Upper lobe of right lung (tissue), 1 donor: Measurements from ENCODE around the gene TRABD2B. TPM values are rescaled to one million over a fixed set of nuclear protein-coding genes. Genes with fewer than 3 reads are reported as not detected.

Experiments
- ATAC-seq: fragments of 200-7000 bp; cut with Tn5 transposase; one replicate; pipeline ENCODE4 v1.9.1; 2020; ENCODE audit warnings: mild to moderate bottlenecking, moderate library complexity
- DNase-seq: peaks from one replicate; pipeline ENCODE4 v3.0.0-alpha.2; 2020
- H3K27ac ChIP-seq: fragments of 200-600 bp; one replicate; pipeline ENCODE4 v1.8.0; 2022
- H3K27me3 ChIP-seq: fragments of 200-600 bp; one replicate; pipeline ENCODE4 v1.8.0; 2022; ENCODE audit warnings: mild to moderate bottlenecking
- H3K36me3 ChIP-seq: fragments of 200-600 bp; one replicate; pipeline ENCODE4 v1.8.0; 2022
- H3K4me1 ChIP-seq: fragments of 200-600 bp; one replicate; pipeline ENCODE4 v1.8.0; 2022
- H3K4me3 ChIP-seq: fragments of 200-600 bp; one replicate; pipeline ENCODE4 v1.8.0; 2022; ENCODE audit warnings: mild to moderate bottlenecking
- H3K9me3 ChIP-seq: fragments of 200-600 bp; one replicate; pipeline ENCODE4 v1.8.0; 2022
- CTCF ChIP-seq: fragments of 200-600 bp; IDR thresholded peaks from one replicate; pipeline ENCODE4 v1.8.0; 2022; ENCODE audit warnings: antibody characterized with exemption
- intact Hi-C: fragments of 100-400 bp; cut with DNase I; formaldehyde crosslinking; loops from one replicate; pipeline ENCODE4 v1.11.0; 2022
- total RNA-seq: library from RNA; stranded (reverse); fragmentation: NEBNext Ultra II Directional; extraction: Animal tissue kit (Norgen Biotek cat#: 25700); gene quantifications from one replicate; pipeline ENCODE4 v1.2.1, GENCODE V29; 2021
- donor health status: DM: no; HTN: yes; CAD: no; lungs with severe emphysema.

The TRABD2B gene
- total RNA-seq, 1 donor from 2014 or later: 1.2 TPM

GRCh38 chr1:47999097-47999496 is 1.9 kb upstream of the TRABD2B start:
- ATAC-seq (no peak), DNase-seq (no peak)
- no peak overlapping the region for H3K27ac ChIP-seq
- no peak for TF ChIP-seq CTCF
- H3K4me1 ChIP-seq: peaks cover 4% of the 10 kb centered on the region
- no peaks in the 10 kb centered on the region for H3K36me3 ChIP-seq
- H3K9me3 ChIP-seq: no peaks in the 10 kb centered on the region
- H3K27me3 ChIP-seq: peaks cover 24% of the 10 kb centered on the region
- no peak overlapping the region for H3K4me3 ChIP-seq
- intact Hi-C loops: loop anchor here (10.0 kb wide), 1 partner anchor 66 kb away; no protein-coding TSS in a partner anchor

- TF ChIP-seq CTCF: no peak
Observed at GRCh38 chr1:47998396-47998990, 1.3 kb upstream of the TRABD2B start.

GRCh38 chr1:47996406-47997226 is 569 bp downstream of the TRABD2B start:
- Histone ChIP-seq H3K36me3 (no peaks in the 10 kb centered on the region), H3K27ac (no peak overlapping the region), H3K4me1 (peaks cover 4% of the 10 kb centered on the region), H3K9me3 (no peaks in the 10 kb centered on the region), H3K27me3 (peaks cover 24% of the 10 kb centered on the region), H3K4me3 (peak overlapping the region; percentile 50)
- TF ChIP-seq CTCF: no peak
- intact Hi-C loops: loop anchor here (10.0 kb wide), 1 partner anchor 68 kb away; no protein-coding TSS in a partner anchor
- ATAC-seq (peak; percentile 8), DNase-seq (no peak)

More at GRCh38 chr1:47998396-47998990, 1.3 kb upstream of the TRABD2B start:
- peaks cover 24% of the 10 kb centered on the region for H3K27me3 ChIP-seq
- DNase-seq (no peak), ATAC-seq (no peak)
- H3K36me3 ChIP-seq: no peaks in the 10 kb centered on the region
- H3K4me1 ChIP-seq: peaks cover 4% of the 10 kb centered on the region
- H3K9me3 ChIP-seq: no peaks in the 10 kb centered on the region
- no peak overlapping the region for H3K4me3 ChIP-seq
- intact Hi-C loops: loop anchor here (10.0 kb wide), 1 partner anchor 66 kb away; no protein-coding TSS in a partner anchor
- H3K27ac ChIP-seq: no peak overlapping the region

- Histone ChIP-seq H3K4me3 (peak overlapping the region; percentile 50), H3K4me1 (peaks cover 4% of the 10 kb centered on the region), H3K9me3 (no peaks in the 10 kb centered on the region), H3K36me3 (no peaks in the 10 kb centered on the region), H3K27me3 (peaks cover 24% of the 10 kb centered on the region), H3K27ac (no peak overlapping the region)
- TF ChIP-seq CTCF: no peak
- ATAC-seq: no peak
- intact Hi-C loops: loop anchor here (10.0 kb wide), 1 partner anchor 69 kb away; no protein-coding TSS in a partner anchor
- no peak for DNase-seq
Observed at GRCh38 chr1:47996060-47996405, 1.2 kb downstream of the TRABD2B start.

- no peak for DNase-seq
- Histone ChIP-seq H3K27ac (no peak overlapping the region), H3K4me1 (peaks cover 4% of the 10 kb centered on the region), H3K9me3 (no peaks in the 10 kb centered on the region), H3K27me3 (peaks cover 22% of the 10 kb centered on the region), H3K4me3 (no peak overlapping the region), H3K36me3 (no peaks in the 10 kb centered on the region)
- intact Hi-C loops: loop anchor here (10.0 kb wide), 1 partner anchor 69 kb away; no protein-coding TSS in a partner anchor
- TF ChIP-seq CTCF: no peak
- no peak for ATAC-seq
Observed at GRCh38 chr1:47995306-47996050, 1.7 kb downstream of the TRABD2B start.
